Measurements from ENCODE around the gene FXYD6.

DNA sequence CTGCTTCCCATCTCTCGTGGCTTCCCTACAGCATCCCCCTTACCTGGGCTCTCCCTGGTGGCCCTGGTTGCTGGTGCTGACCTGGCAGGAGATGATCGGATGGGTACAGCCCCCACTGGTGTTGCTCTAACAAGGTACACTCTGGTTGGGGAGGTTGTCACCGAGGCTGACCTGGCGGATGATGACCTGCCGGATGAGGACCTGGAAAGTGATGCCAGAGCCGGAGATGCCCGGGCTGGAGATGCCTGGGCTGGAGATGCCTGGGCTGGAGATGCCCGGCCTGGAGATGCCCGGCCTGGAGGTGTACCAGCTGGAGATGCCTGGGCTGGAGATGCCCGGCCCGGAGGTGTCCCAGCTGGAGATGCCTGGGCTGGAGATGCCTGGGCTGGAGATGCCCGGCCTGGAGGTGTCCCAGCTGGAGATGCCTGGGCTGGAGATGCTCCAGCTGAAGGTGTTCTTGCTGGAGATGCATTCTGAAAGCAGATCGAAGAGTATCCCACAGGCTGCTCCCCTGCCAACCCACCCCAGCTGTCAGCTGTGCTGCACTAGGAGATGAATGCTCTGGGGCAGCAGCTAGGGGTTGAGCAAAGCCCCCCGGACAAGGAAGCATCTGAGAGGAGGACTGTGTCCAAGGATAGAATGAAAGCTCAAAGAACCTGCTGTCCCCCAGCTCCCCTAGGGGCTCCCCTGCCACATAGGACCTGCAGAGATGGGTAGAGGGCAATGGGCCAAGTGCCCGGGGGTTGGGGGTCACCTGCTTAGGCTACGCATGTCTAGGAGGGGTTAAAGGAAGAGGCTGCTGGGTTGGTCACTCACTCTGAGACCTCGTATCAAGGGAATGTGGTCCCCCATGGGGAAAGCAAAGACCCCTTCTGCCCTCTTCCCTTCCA is 42.2 kb upstream of the FXYD6 start:
- TF ChIP-seq YY1 (IDR thresholded peaks at IDR 0.05; ENCODE audit: insufficient read depth, insufficient read length): no peak
- TF ChIP-seq SUZ12 (IDR thresholded peaks at IDR 0.05; ENCODE audit: extremely low read depth, insufficient read depth, insufficient read length): no peak
- TF ChIP-seq ZNF274 (IDR thresholded peaks at IDR 0.05; ENCODE audit: low read depth, low read length): no peak
